ENCODE data around the gene TSPOAP1.

The TSPOAP1 gene, protein sequence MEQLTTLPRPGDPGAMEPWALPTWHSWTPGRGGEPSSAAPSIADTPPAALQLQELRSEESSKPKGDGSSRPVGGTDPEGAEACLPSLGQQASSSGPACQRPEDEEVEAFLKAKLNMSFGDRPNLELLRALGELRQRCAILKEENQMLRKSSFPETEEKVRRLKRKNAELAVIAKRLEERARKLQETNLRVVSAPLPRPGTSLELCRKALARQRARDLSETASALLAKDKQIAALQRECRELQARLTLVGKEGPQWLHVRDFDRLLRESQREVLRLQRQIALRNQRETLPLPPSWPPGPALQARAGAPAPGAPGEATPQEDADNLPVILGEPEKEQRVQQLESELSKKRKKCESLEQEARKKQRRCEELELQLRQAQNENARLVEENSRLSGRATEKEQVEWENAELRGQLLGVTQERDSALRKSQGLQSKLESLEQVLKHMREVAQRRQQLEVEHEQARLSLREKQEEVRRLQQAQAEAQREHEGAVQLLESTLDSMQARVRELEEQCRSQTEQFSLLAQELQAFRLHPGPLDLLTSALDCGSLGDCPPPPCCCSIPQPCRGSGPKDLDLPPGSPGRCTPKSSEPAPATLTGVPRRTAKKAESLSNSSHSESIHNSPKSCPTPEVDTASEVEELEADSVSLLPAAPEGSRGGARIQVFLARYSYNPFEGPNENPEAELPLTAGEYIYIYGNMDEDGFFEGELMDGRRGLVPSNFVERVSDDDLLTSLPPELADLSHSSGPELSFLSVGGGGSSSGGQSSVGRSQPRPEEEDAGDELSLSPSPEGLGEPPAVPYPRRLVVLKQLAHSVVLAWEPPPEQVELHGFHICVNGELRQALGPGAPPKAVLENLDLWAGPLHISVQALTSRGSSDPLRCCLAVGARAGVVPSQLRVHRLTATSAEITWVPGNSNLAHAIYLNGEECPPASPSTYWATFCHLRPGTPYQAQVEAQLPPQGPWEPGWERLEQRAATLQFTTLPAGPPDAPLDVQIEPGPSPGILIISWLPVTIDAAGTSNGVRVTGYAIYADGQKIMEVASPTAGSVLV (N-terminal part only)
- long read RNA-seq, donor 1, full-length matches to known transcripts, result 4 of 4 reads
- long read RNA-seq, donor 1, partial matches to known transcripts, result 0 of 4 reads
- long read RNA-seq, donor 1, other reads (novel, unspliced or antisense), result 0 of 4 reads
- long read RNA-seq, donor 2, result 0 reads
- long read RNA-seq, donor 3, full-length matches to known transcripts, result 4 of 4 reads
- long read RNA-seq, donor 3, partial matches to known transcripts, result 0 of 4 reads
- long read RNA-seq, donor 3, other reads (novel, unspliced or antisense), result 0 of 4 reads
- long read RNA-seq, donor 4, full-length matches to known transcripts, result 6 of 6 reads
- long read RNA-seq, donor 4, partial matches to known transcripts, result 0 of 6 reads
- long read RNA-seq, donor 4, other reads (novel, unspliced or antisense), result 0 of 6 reads
- long read RNA-seq, donor 5, full-length matches to known transcripts, result 5 of 5 reads
- long read RNA-seq, donor 5, partial matches to known transcripts, result 0 of 5 reads
- long read RNA-seq, donor 5, other reads (novel, unspliced or antisense), result 0 of 5 reads
- long read RNA-seq, donor 6, full-length matches to known transcripts, result 3 of 3 reads
- long read RNA-seq, donor 6, partial matches to known transcripts, result 0 of 3 reads
- long read RNA-seq, donor 6, other reads (novel, unspliced or antisense), result 0 of 3 reads
- long read RNA-seq, donor 7, result 0 reads
- long read RNA-seq, donor 8, full-length matches to known transcripts, result 3 of 3 reads
- long read RNA-seq, donor 8, partial matches to known transcripts, result 0 of 3 reads
- long read RNA-seq, donor 8, other reads (novel, unspliced or antisense), result 0 of 3 reads

DNA sequence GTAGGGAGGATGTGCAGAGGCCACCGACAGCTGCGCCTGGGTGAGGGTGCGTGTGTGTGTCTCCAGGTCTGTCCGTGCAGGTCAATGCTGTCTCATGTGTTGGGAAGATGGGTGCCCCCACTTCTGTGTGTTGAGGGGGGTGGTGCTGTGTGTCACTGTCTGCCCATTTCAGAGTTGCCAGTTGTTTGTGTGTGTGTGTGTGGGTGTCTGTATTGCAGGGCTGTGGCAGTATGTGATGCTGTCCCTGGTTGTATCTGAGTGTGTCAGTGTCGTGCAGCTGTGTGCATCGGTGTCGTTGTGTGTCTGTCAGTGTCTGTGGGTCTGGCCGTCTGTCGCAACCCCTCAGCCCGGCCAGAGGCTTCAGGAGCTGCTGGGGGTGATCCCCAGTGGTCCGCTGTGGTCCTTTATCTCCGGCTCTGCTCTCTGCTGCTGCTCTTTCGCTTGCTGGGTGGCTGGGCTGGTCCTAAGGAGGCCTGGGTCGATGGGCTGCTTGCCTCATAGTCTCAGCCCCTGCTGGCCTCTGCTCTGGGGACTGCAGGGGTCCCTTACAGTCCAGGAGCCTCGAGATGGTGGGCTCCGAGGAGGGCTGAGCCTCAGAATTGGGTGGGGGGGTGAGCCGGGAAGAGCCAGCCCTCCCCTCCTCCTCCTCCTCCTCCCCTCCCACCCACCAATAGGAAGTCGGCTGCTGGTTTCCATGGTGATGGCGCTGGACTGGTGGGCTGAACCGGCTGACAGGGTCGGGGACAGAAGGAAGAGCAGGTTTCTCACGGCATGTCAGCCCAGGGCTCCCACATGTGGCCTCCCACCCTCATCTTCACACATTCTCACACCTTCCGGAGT, at the start of gene TSPOAP1:
TSS of gene TSPOAP1 (minus strand) at position 601 of the 840 bp plus-strand sequence. CDS start 875 bp downstream, outside the sequence.
- DNase-seq, result peak; percentile 47

DNA sequence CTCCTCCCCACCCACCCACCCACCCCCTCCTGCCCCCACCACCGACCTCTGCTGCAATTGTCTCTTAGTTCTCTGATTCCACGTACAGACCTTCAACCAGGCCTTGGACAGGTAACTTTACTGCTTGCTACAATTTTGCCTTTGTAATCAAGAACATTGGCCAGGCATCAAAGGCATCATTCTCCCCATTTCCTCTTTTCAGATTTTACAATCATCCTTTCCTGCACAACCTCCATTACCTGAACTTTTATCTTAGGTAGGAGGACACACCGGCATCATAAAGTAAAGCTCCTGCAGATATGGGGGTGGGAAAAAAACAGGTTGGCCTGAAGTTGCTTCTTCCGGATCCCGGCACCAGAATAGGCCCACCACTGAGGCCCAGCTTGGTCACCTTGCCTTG, 49.1 kb upstream of the TSPOAP1 start:
- no peak for DNase-seq

DNA sequence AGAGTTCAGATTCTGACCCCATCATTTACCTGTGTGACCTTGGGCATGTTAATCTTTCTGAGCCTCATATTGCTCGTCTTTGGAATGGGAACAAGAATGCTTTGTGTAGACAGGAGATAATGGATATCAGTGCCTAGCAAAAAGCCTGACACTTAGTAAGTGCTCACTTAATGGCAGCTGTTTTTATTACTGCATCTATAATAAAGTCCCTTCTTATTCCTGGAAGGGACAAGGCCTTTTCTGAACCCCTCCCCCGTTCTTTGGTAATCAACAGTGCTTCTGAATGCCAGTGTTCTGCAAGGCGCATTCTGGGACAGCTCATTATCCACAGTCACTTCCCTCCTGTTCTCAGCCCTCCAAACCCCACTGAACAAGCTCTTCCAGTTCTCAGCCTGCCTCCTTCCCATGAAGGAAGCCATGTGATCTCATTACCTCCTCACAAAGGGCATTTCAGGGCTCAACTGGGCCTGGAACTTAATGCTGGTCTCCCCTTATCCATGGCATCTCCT, 48.6 kb upstream of the TSPOAP1 start:
- no peak for DNase-seq

DNA sequence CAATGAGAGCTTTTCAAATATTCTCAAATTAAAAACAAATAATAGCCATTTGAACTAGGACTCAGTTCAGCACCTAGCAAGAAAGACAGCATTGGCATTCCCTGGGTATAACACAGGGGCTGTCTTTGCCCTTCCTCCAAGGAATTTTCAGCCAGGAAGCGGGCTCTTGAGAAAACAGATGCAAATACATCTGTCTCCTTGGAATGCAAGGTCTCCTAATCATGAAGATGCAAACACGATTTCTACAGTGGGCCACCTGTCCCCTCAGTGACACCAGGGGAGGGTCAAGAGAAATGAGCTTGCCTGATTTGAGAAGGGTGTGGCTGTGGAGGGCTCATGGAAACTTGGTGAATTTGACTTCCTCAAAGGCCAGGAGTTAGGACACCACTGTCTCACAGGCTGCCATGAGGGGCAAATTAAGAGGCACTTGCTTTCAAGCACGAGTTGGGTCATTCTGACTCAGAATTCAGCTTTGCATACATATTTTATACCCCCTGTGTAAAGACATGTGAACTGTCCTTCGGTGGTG, 47.9 kb upstream of the TSPOAP1 start:
- no peak for DNase-seq

DNA sequence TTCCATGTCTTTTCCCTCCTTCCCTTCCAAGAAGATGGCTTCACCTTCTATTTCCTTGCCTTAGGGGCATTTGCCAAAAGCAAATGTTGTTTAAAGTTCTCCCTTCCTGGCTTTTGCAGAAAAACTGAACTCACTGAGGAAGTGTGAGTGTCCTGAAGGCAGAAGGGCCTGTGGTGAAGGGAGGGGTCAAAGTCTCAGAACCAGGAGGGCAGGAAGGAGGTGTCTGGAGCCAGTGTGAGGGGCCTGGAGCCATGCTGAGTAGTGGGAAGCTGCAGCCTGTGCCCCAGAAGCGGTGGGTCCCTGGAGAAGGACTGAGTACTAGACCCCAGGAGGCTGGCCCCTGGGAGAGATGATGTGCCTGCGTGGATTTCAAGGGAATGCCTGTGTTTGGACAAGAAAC, 47.2 kb upstream of the TSPOAP1 start:
- no peak for DNase-seq

DNA sequence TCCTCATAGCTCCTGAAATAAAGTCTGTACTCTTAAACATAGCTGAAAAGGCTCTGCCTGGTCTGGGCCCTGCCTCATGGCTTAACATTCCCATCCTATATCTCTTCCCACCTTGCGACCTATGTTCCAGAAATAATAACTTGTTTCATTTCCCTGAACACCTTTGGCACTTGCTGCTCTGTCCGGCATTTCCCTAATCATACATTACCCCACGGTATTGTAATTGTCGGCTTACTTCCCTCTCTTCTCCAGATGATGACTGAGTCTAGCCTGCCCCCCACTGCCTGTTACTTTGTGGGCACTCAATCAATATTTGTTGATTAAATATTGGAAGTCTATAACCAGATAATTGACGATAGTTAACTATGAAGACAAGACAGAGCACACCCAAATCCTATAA, 46.7 kb upstream of the TSPOAP1 start:
- no peak for DNase-seq

DNA sequence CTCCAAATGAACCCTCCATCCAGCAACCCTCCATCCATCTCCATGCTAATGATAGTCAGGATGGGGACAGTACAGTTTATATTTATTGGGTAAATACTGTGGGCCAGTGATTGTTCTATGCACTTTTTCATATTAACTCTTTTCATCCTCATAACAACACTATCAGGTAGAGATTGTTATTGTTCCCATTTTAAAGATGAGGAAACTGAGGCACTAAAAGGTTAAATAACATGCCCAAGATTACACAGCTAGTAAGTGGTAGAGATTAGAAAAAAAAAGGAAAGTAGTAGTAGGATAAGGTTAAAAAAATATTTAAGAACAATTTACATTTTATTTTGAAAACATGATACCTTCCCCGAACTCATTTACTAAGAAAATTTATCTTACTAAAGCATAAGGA, 45.3 kb upstream of the TSPOAP1 start:
- no peak for DNase-seq

DNA sequence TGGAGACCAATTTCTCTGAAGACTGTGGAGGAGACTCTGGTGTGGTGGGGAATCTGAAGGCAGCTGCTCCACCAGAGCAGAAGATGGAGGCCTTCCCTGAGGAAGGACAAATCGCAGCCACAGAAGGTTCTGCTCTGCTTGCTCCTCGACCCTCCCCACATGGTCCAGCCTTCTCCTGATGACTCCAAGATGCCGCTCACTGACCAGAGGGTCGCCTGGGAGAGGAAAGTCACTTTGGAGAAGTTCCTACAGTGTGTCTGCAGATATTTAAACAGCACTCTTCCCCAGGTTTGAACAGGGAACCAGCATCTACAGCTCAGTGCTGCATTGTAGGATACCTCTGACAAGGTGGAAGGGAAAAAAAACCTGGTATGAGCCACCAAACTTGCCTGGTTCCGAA, 44.4 kb upstream of the TSPOAP1 start:
- no peak for DNase-seq

DNA sequence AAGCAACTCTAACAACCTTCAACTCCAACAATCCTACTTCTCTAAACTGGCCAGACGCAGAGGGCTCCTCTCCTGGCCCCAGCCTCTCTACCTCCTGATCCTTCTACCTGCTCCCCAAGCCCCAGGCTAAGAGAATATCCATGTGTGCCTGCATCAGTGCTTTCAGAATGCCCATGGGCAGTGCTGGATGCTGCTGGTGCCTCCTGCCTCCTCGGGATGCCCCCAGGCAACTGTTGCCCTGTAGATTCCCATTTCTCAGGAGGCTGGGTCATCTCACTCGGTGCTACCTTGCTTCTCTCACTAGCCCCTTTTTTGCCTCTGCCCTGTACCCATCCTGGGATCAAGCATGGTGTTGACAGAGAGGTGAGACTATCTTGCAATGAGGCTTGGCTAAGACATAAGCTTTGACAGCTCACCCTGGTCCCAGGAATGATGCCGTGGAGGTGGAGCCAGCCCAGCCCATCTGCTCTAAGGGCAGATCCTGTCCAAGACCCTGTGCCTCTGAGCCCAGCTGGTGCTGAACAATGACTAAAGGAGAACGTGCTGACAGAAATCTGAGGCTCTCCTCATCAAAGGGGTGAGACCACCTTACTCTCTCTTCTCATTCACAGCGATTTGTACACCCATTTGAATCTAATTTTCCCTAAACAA, 42.8 kb upstream of the TSPOAP1 start:
- DNase-seq, result no peak

DNA sequence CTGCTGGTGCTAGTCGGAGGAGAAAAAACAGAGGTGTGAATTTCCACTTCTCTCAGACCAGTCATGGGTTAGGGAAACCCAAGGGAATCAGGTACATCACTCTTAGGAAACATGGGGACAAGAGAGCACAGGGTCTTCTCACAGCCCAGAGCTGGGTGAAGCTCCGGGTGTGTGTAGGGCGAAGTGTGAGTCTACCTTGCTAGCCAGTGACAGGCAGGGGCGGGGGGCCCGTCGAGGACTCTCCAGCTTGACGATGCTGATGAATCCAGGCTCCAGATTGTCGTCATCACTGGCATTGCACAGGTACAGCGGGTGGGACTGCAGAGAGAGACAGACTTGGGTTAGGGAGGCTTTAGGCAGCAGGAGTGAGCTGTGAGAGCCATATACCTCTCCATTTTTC, 42.1 kb upstream of the TSPOAP1 start:
- no peak for DNase-seq

DNA sequence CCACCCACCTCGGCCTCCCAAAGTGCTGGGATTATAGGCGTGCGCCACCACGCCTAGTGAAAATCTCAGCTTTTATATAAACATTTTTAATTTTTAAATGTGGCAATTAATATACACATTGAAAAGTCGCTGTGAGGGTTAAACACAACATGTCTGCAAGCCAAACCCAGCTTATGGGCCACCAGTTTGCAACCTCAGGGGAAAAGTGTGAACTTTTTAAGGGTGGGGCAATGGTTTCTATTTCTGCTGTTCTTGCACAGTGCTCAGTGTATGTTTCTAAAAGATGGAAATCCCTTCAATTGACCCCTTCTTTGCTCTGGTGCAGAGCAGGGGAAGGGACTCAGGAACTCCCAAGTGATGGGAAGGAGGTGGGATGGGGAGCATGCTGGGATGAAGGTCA, 41.7 kb upstream of the TSPOAP1 start:
- DNase-seq, result no peak

DNA sequence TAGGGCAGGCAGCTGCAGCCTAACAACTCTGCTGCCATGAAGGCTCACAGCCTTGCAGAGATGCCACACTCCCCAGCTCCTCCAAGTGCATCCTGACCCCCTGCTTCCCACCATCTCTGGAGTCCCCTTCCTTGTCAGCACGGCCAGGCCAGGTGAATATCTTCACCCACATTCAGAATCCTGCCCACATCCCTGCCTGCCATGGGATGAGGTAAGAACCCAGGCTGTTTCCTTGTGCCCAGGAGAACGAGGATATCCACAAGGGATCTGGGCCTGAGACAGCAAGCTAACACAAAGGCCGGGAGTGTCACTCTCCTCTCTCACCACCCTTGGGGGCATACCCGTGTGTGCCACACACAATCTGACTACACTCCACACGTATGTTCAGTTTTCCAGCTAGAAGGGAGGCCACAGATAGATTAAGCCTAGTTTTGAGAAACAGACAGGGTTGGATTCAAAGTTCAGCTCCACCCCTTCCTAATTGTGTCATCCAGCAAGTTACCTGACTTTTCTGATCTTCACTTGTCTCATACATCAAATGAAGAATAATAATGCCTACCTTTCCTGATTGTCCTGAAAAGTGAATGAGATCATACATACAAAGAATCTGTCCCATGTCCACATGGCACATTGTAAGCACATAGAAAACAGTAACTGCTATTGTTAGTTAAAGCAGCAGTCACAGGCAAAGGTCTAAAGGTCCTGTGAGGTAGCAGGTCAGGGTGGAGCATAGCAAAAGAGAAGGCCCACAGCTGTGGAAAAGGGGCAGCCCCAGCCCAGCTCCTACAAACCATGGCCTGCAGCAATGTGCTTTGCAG, 40.8 kb upstream of the TSPOAP1 start:
- DNase-seq, result no peak

DNA sequence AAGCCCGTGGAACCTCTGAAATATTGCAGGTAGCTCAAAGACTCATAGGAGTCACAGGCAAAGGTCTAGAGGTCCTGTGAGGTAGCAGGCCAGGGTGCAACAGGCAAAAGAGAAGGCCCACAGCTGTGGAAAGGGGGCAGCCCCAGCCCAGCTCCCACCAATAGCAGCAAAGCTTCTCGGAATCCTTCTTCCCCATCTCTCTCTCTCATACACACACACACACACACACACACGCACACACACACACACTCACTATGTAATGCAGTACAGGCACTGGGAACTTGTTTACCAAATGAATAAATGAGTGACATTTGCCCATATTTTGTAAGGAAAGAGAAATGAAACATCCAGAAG, 40.2 kb upstream of the TSPOAP1 start:
- no peak for DNase-seq

DNA sequence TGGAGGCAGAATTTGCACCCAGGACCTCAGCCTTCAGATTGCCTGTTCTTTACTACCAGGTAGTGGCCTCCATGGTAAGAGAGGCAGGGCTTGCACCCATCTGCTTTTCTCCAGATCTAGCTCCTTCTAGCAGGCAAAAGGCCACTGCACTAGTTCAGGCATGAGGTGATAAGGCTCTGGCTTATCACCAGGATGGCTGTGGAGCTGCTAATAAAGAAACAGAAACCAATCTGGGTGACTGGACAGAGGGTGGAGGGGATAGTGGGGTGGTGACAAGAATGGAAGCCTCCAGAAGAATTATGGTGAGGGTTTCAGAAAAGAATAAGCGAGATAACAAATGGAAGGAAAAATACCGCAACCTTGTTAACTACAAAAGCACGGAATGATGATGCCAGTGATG, 38.9 kb upstream of the TSPOAP1 start:
- DNase-seq, result no peak

DNA sequence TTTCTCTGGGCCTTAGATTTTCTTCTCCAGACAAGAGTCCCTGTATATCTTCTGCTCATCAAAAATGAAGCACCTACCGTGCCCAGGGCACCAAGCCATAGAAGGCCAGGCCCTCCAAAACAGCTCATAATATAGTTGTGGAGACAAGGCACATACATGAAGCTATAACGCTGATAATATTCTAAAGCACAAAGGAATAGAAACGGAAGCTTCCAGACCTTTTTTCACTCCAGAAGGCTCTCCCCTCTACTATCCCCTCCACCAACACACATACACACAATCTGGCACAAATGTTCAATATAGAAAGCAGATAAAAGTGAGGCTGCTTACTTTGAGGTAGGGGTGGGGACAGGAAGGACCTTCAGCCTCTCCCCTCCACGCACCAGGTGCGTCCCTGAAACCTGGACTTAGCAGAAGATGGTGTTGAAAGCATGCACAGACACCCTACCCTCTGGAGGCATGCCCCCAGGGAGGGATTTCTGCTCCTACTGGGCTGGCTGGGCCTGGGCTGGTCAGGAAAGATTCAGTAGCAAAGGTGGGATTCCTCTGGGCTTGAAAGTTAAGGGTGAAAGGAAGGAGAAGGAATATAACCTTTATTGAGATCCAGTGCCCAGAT, 37.5 kb upstream of the TSPOAP1 start:
- DNase-seq, result no peak

DNA sequence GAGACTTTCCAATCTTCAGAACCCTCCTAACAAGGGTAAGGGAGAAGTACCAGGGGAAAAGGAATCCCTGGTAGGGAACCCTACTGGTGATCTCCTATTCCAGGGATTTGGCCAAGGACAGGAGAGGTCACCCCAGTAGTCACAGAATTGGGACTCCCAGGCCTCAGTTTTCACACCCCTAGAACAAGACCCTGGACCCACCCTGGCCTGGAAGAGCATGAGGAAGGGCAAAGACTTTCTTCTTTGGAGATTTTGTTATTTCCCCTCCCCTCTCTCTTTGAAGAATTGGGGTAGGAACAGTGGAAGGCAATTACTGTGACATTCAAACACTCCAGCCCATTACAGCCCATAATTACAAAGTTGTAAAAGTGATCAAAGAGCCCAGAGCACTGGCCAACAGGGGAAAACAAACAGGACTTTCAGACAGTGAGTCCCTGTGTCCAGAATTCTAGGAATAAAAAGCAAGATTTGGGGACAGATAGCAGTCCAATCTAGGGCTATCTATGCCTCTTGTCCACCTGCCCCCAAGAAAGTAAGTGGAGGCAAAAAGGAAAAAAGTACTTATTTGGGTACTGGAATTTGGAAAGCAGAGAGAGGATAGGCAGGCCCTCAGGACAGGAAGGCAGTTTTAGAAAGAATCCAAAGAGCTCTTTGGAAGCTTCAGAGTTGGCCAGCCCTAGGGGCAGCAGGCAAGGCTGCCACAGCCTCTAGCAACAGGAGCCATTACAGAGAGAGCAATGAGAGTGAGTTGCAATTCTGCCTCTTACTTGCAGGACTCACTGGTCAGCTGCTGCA, 36.8 kb upstream of the TSPOAP1 start:
- DNase-seq, result no peak

DNA sequence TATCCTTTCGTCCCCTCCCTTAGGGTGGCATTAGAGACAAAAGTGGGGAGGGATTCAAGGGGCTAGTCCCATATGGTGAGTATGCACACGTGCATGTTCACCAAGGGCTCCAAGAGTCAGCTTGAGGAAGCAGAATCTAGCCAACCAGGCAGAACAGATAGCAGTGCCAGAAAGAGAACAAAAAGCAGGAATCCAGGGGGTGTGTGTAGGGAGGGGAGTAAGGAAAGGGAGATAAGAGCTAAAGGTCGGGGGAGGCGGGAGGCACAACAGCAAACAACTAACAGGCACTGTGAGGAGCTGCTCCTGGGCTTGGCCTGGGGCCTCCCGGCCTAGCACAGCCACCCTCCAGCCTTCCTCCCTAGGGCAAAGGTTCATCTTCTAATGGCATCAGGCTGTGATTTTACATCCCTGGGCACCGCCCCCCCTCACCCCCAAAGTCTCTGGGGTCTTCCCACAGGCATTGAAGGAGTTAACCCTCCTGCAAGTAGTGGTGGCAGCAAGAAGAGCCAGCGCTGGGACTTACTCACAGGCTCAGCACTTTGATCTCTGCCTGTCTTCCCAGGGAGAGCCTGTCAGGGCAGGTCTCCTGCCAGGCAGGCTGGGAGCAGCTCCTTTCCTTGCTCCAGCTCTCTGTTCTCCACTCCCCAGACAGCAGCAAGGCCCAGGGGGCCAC, 35.8 kb upstream of the TSPOAP1 start:
- no peak for DNase-seq

All from right kidney (tissue), 9 donors.